Ishikawa (cell line): Measurements from ENCODE around the gene CEND1.

Experiments used
- FOXM1 ChIP-seq: IDR thresholded peaks from 2 replicates; pipeline ENCODE4 v1.6.1; 2012; ENCODE audit warnings: low read depth, borderline replicate concordance
- TAF1 ChIP-seq: IDR thresholded peaks from 2 replicates; pipeline ENCODE4 v1.6.1; 2012; ENCODE audit warnings: low read depth, mild to moderate bottlenecking

DNA sequence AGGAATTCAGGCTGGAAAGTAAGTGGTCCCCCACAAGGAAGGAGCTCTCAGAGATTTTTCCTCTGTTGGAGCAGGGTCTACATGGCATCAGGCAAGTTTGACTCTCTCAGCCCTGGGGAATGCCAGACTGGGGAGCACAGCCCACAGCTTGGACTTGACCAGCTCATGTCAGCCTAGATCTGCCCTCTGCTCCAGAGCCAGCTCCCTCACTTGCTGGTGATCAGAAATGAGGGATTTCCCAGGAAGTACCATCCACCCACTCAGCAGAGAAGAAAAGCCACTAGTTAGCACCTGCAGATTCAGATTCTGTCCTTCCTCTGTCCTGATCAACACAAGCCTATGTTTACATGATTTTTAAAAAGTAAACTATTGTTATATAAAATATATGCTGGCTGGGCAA is 29.7 kb downstream of the CEND1 start:
- TF ChIP-seq FOXM1 (no peak), TAF1 (no peak)
